KG1 (cell line): ENCODE measurements around the gene PTPRM.

Source experiments
- DNase-seq: peaks from one replicate; lab custom pipeline; 2025; lab: John Stamatoyannopoulos, UW

PTPRM gene

DNA sequence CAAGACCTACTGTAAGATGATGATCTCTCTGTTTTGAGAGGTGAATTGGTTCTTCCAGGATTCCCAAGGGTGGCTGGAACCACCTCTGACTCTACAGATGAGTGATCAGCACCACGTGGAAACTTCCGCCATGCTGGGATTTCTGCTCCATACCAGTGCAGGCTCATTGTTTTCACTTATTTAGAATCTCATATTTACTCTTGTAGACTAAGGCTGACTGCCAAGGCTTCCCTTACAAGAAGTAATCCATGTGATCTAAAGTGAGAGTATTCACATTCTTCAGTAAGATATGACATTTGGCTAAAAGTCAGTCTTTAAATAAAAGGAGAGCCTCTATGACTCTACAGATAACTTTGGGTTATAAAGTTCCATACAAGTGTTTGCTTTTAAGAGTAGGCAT is 719.2 kb downstream of the PTPRM start:
- no peak for DNase-seq

DNA sequence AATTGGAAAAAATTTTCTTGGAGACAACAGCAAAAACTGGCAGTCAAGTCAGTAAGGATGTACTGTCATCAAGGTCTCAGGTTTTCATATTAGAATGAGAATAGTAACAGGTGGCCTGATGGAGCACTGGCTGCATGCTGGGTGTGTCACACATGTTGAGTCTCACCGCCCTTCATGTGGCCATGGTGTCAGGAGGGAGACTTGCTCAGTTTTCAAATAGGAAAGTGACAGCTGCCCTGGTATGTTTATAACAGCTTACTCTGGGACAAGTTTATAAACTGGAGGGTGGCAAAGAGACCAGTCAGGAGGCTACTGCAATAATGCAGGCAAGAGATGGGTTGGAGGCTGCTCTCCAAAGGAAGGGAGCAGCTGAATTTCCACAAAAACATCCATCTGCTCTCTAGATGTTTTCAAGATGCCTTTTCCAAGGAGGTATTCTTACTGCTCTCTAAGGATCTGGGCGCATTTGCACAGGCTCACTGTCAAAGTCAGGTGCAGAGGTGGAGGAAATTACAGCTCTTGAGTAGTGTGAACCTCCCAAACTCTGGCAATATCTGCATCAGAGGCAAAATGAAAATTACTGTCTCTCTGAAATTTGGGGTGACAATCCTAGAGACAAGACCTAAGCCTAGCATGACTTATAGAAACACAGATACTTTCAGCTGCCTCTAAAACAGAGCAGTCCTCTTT is 720.2 kb downstream of the PTPRM start:
- no peak for DNase-seq

- no peak for DNase-seq
Measured at GRCh38 chr18:8288472-8289195, 721.5 kb downstream of the PTPRM start.

GRCh38 chr18:8290435-8290834 is 723.3 kb downstream of the PTPRM start:
- no peak for DNase-seq

- no peak for DNase-seq
Measured at GRCh38 chr18:8290913-8291312, 723.8 kb downstream of the PTPRM start.

DNA sequence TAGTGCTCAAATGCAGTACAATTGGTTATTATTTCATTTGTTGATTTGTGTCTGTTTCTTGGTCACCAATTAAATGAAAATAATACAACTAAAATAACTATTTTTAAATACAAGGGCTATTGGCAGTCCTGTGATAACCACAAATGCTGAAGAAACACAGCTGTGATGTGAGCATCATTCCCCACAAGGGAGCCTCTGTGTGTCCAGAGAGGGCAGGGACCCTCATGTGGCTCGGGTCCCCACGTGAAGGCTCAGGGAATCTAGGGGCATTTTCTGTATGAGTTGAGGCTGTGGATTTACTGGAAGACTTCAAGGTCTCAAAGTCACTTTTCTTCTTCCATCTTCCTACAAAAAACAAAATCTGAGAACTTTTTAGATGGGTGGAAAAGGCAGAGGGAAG is 726.1 kb downstream of the PTPRM start:
- DNase-seq: no peak

DNA sequence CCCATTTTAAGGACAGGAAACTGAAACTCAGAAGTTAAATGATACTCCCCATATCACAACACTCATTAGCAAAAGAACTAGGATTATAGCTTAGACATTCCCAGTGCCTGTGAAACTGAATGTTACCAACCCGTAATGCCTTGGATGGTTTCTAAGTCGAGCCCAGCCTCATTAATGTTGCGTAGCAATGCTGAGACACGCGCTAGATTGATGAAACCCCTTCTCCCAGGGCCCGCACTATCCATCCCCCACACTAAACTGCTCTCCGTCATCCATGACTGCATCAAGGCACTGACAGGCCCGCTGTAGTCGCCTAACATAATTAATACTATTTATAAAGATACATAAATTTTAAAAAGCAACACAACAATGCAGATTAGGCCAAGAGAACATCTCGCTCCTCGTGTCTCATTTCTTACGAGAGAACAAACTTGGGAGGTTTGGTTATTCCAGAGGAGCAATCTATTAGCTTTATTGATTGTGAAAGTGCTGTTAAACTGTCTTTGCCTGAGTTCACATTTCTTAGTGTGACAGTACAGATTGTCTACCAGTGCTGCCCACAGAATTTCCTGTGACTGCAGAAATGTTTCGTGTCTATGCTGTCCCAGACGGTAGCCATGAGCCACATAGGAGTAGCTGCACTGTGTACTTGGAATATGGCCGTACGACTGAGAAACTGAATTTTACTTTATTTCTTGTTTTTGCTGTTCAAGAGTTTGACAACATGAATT is 729.9 kb downstream of the PTPRM start:
- no peak for DNase-seq

GRCh38 chr18:8298186-8298585 is 731.1 kb downstream of the PTPRM start:
- no peak for DNase-seq

DNA sequence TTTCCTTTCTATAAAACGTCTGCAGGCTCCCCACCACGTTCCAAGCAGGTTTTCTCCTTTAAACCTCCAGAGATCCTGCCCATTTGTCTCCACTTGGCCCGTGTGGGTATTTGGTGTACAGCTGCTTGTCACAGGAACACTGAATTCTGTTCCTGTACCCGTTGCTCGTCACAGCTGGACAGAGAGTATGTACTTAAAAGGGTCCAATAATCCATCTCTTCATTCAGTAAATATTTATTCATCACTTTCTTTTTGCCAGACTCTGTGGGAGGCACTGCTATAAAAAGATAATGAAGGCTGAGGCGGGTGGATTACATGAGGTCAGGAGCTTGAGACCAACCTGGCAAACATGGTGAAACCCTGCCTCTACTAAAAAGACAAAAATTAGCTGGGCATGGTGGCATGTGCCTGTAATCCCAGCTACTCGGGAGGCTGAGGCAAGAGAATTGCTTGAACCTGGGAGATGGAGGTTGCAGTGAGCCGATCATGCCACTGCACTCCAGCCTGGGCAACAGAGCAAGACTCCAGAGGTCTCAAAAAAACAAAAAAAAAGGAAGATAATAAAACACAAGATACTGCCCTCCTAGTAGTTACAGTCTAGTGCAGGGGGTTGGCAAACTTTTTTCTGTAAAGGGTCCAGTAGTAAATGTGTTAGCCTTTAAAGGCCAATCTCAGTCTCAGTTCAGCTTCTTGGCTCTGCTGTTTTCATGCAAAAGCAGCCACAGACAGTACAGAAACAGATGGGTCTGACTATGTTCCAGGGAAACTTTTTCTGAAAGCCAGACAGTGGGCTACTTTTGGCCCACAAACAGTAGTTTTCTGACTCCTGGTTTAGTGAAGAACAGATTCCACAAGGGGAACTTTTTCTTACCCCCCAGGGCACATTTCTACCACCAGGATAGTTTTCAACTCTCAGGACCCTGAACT is 732.2 kb downstream of the PTPRM start:
- no peak for DNase-seq

- DNase-seq: no peak
Measured at GRCh38 chr18:8300751-8301410, 733.8 kb downstream of the PTPRM start.

DNA sequence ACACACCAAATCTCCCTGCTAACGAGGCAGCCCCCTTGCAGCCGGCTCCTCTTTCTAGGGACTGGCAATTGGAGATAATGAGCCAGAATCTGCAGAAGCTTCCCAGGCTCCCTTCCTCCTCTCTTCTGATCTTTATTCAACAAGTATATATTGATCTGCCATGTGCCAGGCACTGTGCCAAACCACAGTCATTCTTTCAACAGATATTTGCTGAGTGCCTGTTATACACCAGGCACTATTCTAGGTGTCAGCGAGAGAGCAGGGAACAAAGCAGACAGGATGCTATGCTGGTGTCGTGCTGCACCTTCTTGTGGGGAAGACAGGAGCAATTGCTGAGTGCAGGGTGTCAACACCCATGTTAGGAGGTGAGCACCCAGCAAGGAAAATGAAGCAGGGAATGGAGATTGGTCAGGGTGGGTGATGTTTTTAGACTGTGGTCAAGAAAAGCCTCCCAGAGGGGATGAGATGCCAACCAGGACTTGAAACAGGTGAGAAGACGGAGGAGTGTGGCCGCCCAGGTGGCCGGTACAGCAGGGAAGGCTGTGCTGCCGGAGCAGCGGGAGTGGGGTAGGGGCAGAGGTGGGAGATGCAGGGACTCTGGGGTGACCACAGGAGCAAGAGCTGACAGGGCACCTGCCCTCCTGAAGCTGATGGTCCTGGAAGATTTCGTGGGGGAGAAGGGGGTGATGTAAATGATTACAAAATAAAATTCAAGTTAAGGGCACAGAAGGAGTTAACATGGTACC is 734.5 kb downstream of the PTPRM start:
- no peak for DNase-seq

GRCh38 chr18:8303151-8303755 is 736.1 kb downstream of the PTPRM start:
- no peak for DNase-seq

DNA sequence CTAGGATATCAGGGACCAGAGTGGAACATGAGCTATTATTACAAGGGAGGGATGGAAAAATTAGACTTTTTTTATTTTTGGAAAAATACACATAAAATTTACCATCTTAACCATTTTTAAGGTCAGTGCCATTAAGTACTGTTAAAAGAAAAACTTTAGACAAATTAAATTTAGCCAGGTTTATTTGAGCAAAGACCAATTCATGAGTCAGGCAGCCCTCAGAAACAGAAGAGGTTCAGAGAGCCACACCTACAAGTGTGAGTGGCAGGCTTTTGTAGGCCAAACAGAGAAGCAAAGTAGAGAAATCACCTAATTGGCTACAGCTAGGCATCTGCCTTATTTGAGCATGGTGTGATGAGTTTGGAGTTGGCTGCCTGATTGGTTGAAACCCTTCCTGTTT is 740.8 kb downstream of the PTPRM start:
- DNase-seq: no peak

DNA sequence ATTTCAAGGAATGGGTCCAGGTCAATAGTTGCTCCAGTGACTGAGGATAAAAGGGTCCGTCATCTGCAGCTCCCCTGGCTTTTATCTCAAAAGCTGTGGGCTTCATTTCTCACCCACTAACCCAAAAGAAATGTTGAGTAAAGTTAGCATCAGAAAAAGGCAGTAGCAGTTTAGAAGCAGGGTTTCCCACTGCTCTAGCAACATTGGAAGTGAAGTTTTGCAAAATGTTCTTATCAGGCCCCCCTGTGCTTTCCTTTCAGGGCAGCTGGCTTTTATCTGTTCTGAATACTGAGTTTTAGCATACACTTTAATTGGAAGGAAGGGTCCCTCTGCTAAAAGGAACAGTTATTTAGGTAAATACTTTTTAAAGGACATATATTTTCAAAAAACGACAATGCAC is 745.9 kb downstream of the PTPRM start:
- no peak for DNase-seq

DNA sequence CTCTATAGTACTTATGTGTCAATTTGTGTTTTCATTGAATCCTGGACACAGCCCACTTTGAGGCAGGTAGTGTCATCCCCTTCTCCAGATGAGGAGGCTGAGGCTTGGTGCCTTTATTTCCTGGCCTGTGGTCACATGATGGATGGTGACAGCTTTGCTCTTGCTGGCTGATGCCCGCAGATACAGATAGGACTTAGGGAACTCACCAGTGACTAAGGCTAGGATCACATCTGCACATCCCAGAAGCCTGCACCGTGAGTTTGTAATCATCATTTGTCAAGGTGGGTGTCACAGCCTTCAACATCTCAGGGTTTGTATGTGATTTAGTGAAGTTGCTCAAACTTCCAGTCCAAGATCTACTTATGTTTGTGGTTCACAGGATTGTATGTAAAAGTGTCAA is 747.0 kb downstream of the PTPRM start:
- no peak for DNase-seq

- DNase-seq: no peak
Measured at GRCh38 chr18:8319798-8320489, 752.8 kb downstream of the PTPRM start.

GRCh38 chr18:8322486-8322885 is 755.4 kb downstream of the PTPRM start:
- no peak for DNase-seq

DNA sequence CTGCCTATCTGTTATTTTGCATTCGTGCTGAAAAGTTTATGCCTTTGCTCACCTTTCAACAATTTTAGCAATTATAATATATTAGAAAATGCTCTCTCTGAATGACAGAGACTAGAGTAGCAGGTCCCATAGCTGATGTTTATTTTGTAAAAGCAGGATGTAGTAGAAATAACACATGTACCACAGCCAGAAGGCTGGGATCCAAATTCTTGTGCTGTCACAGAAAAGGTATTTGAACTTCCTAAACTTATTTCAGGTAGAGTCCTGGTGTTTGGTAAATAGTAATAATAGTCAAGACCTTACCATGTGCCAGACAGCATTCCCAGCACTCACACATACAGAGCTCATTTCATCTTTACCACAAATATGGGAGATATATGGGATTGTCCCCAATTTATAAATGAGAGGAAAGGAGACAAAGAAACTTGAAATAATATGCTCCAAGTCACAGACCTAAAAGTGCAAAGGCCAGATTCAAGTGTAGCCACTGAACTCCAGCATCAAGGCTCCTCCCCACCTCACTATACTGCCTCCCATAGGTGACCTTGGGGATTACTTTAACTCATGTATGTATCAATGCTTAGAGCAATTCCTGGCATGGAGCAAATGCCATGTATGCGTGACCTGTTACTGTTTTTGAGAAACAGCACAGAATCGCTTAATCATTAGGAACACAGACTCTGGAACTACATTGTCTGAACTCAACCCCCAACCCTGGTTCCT is 757.4 kb downstream of the PTPRM start:
- DNase-seq: no peak

DNA sequence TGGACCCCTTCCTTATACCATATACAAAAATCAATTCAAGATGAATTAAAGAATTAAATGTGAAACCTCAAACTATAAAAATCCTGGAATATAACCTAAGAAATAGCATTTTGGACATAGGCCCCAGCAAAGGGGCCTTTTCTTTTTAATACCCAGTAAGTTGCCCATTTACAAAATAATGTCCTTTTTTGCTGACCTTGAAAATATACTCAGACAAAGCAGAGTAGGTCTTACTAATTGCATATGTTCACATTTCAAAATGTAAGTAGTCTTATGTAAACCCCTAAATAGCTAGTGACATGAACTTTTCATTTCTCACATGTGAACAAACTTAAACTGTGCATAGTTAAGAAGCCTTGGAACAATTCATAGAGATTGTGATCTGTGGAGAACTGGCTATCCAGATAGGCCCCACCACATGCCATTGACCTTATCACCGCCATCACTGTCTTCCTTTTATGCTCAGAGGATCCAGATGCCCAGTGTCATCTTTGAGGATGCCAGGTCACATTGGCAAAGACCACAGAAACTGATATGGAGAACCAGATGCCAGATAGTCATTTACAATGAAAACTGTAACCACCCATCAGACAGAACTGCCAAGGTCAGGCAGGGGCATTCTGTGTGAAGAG is 759.8 kb downstream of the PTPRM start:
- DNase-seq: no peak
